GM12891 (cell line): ENCODE results near the gene VAV3.

Experiments
- POLR2A ChIP-seq: IDR thresholded peaks from 2 replicates; pipeline ENCODE4 v1.6.1; 2011; ENCODE audit warnings: low read depth, low read length, control low read depth
- POLR2AphosphoS5 ChIP-seq: IDR thresholded peaks from 2 replicates; pipeline ENCODE4 v1.6.1; 2011; ENCODE audit warnings: low read depth, low read length, control low read depth
- TAF1 ChIP-seq: IDR thresholded peaks from 2 replicates; pipeline ENCODE4 v1.6.1; 2011; ENCODE audit warnings: low read depth, low read length, control low read depth

DNA sequence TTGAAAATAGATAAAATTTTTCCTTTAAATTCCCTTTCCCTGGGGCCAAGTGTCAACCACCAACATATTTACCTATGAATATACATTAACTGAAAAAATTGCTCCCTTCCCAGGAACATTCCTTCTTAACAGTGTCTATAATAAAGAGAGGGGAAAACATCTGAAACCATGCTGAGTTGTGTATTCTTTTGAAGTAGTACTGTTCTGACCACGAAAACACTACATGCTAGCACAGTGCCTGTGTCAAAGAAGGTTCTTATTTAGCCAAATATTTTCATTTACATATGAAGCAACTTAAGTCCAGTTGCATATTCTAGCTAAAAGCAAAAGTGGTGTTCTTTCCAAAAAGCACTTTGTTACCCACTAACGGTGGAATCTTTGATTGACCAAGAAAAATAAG, 311.2 kb downstream of the VAV3 start:
- TF ChIP-seq POLR2A (no peak), POLR2AphosphoS5 (no peak), TAF1 (no peak)
